NCI-H1105 (cell line): Measurements from ENCODE around the gene SLC25A4.
A peak's percentile ranks its signal among the peaks of the same experiment; 100 is the strongest.
"Not testable (repeated sequence)": the region's sequence is repeated elsewhere in the genome, so short reads cannot be mapped to it uniquely, and the experiment has no call there.

Experiments
- DNase-seq: peaks from one replicate; lab custom pipeline; 2025; lab: John Stamatoyannopoulos, UW

SLC25A4 gene

DNA sequence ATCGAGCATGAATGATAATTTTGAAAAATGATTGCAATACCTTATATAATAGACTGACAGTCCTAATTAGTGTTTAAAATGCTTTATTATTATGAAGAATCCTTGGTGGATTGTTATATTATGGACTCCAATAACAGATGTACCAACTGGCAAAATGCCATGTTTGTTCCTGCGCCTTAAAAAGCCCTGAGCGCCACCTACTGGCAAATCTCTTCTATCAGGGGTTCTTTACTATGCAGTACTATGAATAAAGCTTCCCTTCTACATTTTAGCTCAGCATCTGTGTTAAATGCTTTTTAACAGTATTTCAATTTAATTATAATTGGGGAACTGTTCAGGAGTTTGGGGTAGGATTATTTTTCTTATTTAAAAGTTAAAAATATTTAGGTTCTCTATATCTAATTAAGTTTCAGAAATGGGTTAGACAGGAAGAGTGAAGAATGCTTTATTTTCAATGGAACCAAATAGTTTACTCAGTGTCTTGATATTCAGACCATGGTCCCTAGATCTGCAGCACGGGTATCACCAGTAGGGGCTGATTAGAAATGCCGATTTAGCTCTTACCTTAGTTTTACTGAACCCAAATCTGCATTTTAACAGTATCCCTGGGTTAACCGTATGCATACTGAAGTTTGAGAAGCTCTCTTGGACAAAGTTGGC, 40.7 kb downstream of the SLC25A4 start:
- peak; percentile 70 for DNase-seq

- no peak for DNase-seq
Observed at GRCh38 chr4:185186769-185187168, 43.7 kb downstream of the SLC25A4 start.

DNA sequence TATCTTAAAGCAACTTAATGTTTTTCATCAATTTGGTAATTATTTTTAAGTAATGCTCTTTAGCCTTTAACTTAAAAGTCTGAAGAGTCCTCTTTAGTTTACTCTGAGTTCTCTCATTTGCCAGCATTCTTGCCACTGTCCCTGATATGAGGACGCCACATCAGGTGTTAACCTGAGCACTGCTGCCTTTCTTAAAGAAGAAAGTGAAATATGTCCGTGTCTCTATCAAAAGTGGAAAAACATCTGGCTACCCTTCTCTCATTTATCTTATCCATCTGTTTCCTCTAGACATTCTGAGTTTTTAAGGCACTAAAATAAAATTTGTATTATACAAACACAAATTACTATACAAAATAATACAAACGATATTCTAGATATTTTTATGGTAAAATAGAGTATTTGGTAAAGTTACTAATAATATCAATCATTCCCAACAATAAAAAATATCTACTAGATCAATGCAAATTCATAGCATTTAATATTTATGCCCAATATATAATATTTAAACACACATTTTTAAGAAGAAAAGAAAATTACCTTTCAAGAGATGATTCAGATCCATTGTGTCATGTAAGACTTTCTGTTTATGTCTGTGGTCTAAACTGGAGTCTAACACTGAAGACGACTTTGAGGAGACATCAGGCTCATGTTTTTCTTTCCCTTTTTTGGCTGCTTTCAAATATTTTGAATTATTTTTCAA, 46.7 kb downstream of the SLC25A4 start:
- no peak for DNase-seq

GRCh38 chr4:185190306-185190856, 47.3 kb downstream of the SLC25A4 start:
- DNase-seq = no peak

- no peak for DNase-seq
Observed at GRCh38 chr4:185192059-185192458, 49.0 kb downstream of the SLC25A4 start.

GRCh38 chr4:185194924-185195888, 52.1 kb downstream of the SLC25A4 start:
- DNase-seq = no peak

- DNase-seq = no peak
Observed at GRCh38 chr4:185196437-185196836, 53.4 kb downstream of the SLC25A4 start.

GRCh38 chr4:185198189-185198588, 55.1 kb downstream of the SLC25A4 start:
- DNase-seq = not testable (repeated sequence)
